SHP77 (cell line): ENCODE results near the gene RIN3.
A peak's percentile ranks its signal among the peaks of the same experiment; 100 is the strongest.

Source experiments
- DNase-seq, 2 experiments: peaks; one replicate each; lab custom pipeline; 2025; lab: John Stamatoyannopoulos, UW

The RIN3 gene

GRCh38 chr14:92717571-92718042 is 204.0 kb downstream of the RIN3 start:
- DNase-seq: no peak

GRCh38 chr14:92718664-92719063 is 205.1 kb downstream of the RIN3 start:
- DNase-seq: no peak

- DNase-seq: no peak
These were observed 205.8 kb downstream of the RIN3 start for GRCh38 chr14:92719421-92719820.

GRCh38 chr14:92719890-92720323 is 206.3 kb downstream of the RIN3 start:
- DNase-seq: no peak

GRCh38 chr14:92724516-92725340 is 211.1 kb downstream of the RIN3 start:
- DNase-seq: peak; percentile 3 to 21

GRCh38 chr14:92726135-92726932 is 212.8 kb downstream of the RIN3 start:
- DNase-seq: no peak

- no peak for DNase-seq
These were observed 213.3 kb downstream of the RIN3 start for GRCh38 chr14:92726933-92727262.

GRCh38 chr14:92728759-92729364 is 215.3 kb downstream of the RIN3 start:
- DNase-seq: peak in 1 of 2 experiments; percentile 13

GRCh38 chr14:92729634-92730358 is 216.2 kb downstream of the RIN3 start:
- no peak for DNase-seq

GRCh38 chr14:92731622-92732115 is 218.1 kb downstream of the RIN3 start:
- no peak for DNase-seq

- DNase-seq: no peak
These were observed 219.4 kb downstream of the RIN3 start for GRCh38 chr14:92733007-92733406.

- no peak for DNase-seq
These were observed 221.0 kb downstream of the RIN3 start for GRCh38 chr14:92734618-92735017.

- DNase-seq: no peak
These were observed 221.8 kb downstream of the RIN3 start for GRCh38 chr14:92735344-92735743.

GRCh38 chr14:92737206-92737605 is 223.6 kb downstream of the RIN3 start:
- DNase-seq: no peak

- DNase-seq: no peak
These were observed 224.1 kb downstream of the RIN3 start for GRCh38 chr14:92737619-92738188.
